Uterus (tissue), 4 donors: Measurements from ENCODE around the gene DPP10. TPM values are rescaled to one million over a fixed set of nuclear protein-coding genes. Genes with fewer than 3 reads are reported as not detected.
A peak's percentile ranks its signal among the peaks of the same experiment; 100 is the strongest.

Experiments used
- DNase-seq, 2 donors: peaks; one replicate each; pipeline ENCODE4 v3.0.0-alpha.2; 2019 to 2020
- H3K27ac ChIP-seq, 2 donors: fragments of 200-600 bp; sonication (generic); 1 replicate in 1 of 2; 2 replicates in 1 of 2; pipeline ENCODE4 v1.5.1; 2016 to 2018
- H3K27me3 ChIP-seq, 2 donors: fragments of 200-600 bp; sonication (generic); one replicate each; pipeline ENCODE4 v1.5.1; 2018 to 2019; ENCODE audit warnings: control low read depth in 1 of 2
- H3K36me3 ChIP-seq, 2 donors: fragments of 200-600 bp; sonication (generic); one replicate each; pipeline ENCODE4 v1.5.1; 2019; ENCODE audit warnings: control low read depth in 1 of 2
- H3K4me1 ChIP-seq, 2 donors: fragments of 200-600 bp; sonication (generic); one replicate each; pipeline ENCODE4 v1.5.1; 2018 to 2019; ENCODE audit warnings: control low read depth in 1 of 2
- H3K4me3 ChIP-seq, 2 donors: fragments of 200-600 bp; sonication (generic); 1 replicate in 1 of 2; 2 replicates in 1 of 2; pipeline ENCODE4 v1.5.1; 2018 to 2019; ENCODE audit warnings: mild to moderate bottlenecking in 1 of 2
- H3K9me3 ChIP-seq, 2 donors: fragments of 200-600 bp; sonication (generic); one replicate each; pipeline ENCODE4 v1.5.1; 2019; ENCODE audit warnings: control low read depth in 1 of 2
- POLR2A ChIP-seq, 2 donors: fragments of 450-650 bp; IDR thresholded peaks; one replicate each; pipeline ENCODE4 v1.6.1; 2016; ENCODE audit warnings: antibody characterized with exemption in 2 of 2, mild to moderate bottlenecking in 1 of 2, moderate library complexity in 1 of 2
- intact Hi-C: fragments of 100-400 bp; cut with DNase I; formaldehyde crosslinking; loops from one replicate; pipeline ENCODE4 v1.15.1; 2023; ENCODE audit warnings: low total_unique reads
- total RNA-seq, 4 donors: library from RNA; depleted of rRNA in 3 of 4; stranded (reverse); fragments of >200 nt in 3 of 4; gene quantifications; one replicate each; pipeline versions ENCODE4 v1.1.0 to v1.2.4, GENCODE V29; 2014 to 2023
- TF ChIP-seq, protein P1 (sequence below), 4 experiments: fragments of 200-600 bp in 2 of 4; fragments of 450-650 bp in 2 of 4; sonication (generic) in 2 of 4; IDR thresholded peaks; one replicate each; pipeline ENCODE4 v1.5.1; 2016 to 2019; ENCODE audit warnings: antibody characterized with exemption in 4 of 4, mild to moderate bottlenecking in 2 of 4, moderate library complexity in 1 of 4
- donor health status: DM: yes; HTN: yes; CAD: no.

Gene DPP10
- total RNA-seq, 4 donors from 2014 or later: 33.0 TPM; not detected in 3

- H3K36me3 ChIP-seq: no peaks in the 10 kb centered on the region
- no peaks in the 10 kb centered on the region for H3K27me3 ChIP-seq
- DNase-seq: no peak
- H3K9me3 ChIP-seq: no peaks in the 10 kb centered on the region
- H3K4me1 ChIP-seq: no peaks in the 10 kb centered on the region
- TF ChIP-seq, protein P1, sequence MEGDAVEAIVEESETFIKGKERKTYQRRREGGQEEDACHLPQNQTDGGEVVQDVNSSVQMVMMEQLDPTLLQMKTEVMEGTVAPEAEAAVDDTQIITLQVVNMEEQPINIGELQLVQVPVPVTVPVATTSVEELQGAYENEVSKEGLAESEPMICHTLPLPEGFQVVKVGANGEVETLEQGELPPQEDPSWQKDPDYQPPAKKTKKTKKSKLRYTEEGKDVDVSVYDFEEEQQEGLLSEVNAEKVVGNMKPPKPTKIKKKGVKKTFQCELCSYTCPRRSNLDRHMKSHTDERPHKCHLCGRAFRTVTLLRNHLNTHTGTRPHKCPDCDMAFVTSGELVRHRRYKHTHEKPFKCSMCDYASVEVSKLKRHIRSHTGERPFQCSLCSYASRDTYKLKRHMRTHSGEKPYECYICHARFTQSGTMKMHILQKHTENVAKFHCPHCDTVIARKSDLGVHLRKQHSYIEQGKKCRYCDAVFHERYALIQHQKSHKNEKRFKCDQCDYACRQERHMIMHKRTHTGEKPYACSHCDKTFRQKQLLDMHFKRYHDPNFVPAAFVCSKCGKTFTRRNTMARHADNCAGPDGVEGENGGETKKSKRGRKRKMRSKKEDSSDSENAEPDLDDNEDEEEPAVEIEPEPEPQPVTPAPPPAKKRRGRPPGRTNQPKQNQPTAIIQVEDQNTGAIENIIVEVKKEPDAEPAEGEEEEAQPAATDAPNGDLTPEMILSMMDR (IDR thresholded peaks at IDR 0.05): no peak
- no peak for TF ChIP-seq POLR2A (IDR thresholded peaks at IDR 0.05)
- H3K27ac ChIP-seq: no peak overlapping the region
- H3K4me3 ChIP-seq: no peak overlapping the region
- intact Hi-C loops: no loop called here
Measured at GRCh38 chr2:114546531-114546930, 104.1 kb downstream of the DPP10 start.

GRCh38 chr2:114548151-114548550 lies 105.7 kb downstream of the DPP10 start:
- intact Hi-C loops: no loop called here
- Histone ChIP-seq H3K27ac (no peak overlapping the region), H3K9me3 (no peaks in the 10 kb centered on the region), H3K36me3 (no peaks in the 10 kb centered on the region), H3K27me3 (no peaks in the 10 kb centered on the region), H3K4me3 (no peak overlapping the region), H3K4me1 (no peaks in the 10 kb centered on the region)
- DNase-seq: no peak
- TF ChIP-seq, protein P1 (IDR thresholded peaks at IDR 0.05): no peak
- no peak for TF ChIP-seq POLR2A (IDR thresholded peaks at IDR 0.05)

DNA sequence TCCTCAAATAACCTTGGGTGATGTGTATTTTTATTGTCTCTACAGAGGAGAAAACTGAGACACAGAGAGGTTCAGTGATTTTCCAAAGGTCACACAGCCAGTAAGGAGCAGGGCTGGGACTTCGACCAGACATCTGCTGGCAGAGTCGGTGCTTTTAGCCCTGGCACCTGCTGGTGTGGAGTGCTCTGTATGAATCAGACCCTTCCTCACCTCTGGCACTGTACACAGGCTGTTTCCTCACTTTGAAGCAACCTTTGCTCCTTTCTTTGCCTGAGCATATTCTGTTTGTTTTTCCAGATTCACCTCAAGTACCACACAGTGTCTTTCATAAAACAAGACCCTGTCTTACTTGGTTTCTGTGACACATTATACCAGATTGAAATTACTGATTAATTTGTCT lies 107.9 kb downstream of the DPP10 start:
- no peak for TF ChIP-seq POLR2A (IDR thresholded peaks at IDR 0.05)
- TF ChIP-seq, protein P1 (IDR thresholded peaks at IDR 0.05): no peak
- Histone ChIP-seq H3K27ac (no peak overlapping the region), H3K9me3 (no peaks in the 10 kb centered on the region), H3K27me3 (no peaks in the 10 kb centered on the region), H3K4me1 (no peaks in the 10 kb centered on the region), H3K36me3 (no peaks in the 10 kb centered on the region), H3K4me3 (no peak overlapping the region)
- intact Hi-C loops: no loop called here
- no peak for DNase-seq

DNA sequence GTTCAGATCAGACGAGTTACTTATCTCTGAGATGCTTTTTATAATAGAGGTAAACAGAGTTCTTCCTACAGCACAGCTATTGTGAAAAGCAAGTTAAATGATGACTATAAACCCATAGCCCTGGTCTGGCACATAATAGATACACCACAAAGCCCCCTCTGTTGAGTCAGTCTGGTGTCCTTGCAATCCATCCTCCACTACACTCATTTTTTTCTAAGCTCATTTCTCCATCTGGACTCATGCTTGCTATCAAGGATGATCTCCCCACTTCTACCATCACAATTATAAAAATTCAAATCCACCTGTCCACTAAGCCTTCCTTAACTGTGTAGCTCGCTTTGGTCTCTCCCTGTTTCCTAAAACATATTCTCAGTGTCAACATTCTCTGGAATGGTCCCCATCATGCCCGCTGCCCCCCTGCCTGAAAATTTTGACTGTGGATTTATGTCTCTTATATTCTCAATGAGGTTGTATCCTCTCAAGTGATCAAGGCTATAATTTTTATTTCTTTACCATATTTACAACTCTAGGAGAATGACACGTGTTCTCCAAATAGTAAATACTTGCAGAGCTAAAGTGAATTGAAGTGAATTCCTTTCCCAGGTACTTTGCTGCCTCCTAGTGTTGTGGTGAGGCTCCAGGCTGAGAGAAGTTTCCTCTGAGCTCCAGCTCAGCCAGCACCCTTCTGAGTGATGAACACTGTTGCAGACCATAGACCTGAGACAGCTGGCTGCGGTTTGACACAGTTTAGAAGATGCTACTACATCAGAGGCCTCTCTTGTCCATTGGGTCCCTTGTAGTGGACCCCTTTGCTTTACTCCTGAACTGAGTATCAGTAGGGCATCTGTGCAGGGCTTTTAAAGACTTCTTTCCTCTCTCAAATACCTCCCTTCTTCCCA lies 108.7 kb downstream of the DPP10 start:
- no peaks in the 10 kb centered on the region for H3K9me3 ChIP-seq
- intact Hi-C loops: no loop called here
- no peak overlapping the region for H3K4me3 ChIP-seq
- no peak overlapping the region for H3K27ac ChIP-seq
- peak; percentile 18 to 24 for DNase-seq
- TF ChIP-seq POLR2A (IDR thresholded peaks at IDR 0.05): no peak
- TF ChIP-seq, protein P1 (IDR thresholded peaks at IDR 0.05): peak; percentile 37 to 52 (median 48)
- no peaks in the 10 kb centered on the region for H3K27me3 ChIP-seq
- no peaks in the 10 kb centered on the region for H3K4me1 ChIP-seq
- H3K36me3 ChIP-seq: no peaks in the 10 kb centered on the region

DNA sequence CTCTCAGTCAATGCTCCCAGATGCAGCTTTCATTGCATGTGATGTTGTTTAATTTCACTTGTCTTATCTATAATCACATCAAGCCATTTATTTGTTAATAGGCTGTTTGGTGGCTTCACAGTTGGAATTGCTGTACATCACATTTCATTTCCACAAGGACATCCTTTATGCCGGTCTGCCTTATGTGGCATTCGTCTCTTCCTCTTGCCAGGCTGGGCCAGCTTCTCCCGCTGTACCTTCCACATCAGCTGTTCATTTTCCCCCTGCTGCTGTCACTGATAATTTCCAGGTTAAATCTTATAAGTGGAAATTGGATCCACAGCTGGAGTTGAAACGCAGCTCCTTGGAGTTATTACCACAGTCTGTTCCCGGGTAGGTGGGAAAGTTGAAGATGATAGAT lies 110.6 kb downstream of the DPP10 start:
- intact Hi-C loops: no loop called here

More for the DNA sequence above, 110.6 kb downstream of the DPP10 start:
- Histone ChIP-seq H3K36me3 (no peaks in the 10 kb centered on the region), H3K9me3 (no peaks in the 10 kb centered on the region), H3K4me1 (no peaks in the 10 kb centered on the region), H3K27me3 (no peaks in the 10 kb centered on the region), H3K27ac (no peak overlapping the region), H3K4me3 (no peak overlapping the region)
- no peak for DNase-seq
- TF ChIP-seq, protein P1 (IDR thresholded peaks at IDR 0.05): no peak
- no peak for TF ChIP-seq POLR2A (IDR thresholded peaks at IDR 0.05)
